H9 (cell line): ENCODE data around the gene KLHL7. TPM values are rescaled to one million over a fixed set of nuclear protein-coding genes. Genes with fewer than 3 reads are reported as not detected.

Source experiments
- DNase-seq: peaks from one replicate; pipeline ENCODE4 v3.0.0-alpha.2; 2017
- H2AFZ ChIP-seq: one replicate; pipeline ENCODE4 v1.6.1; 2013; ENCODE audit warnings: mild to moderate bottlenecking, low read length, control low read depth, moderate library complexity
- H2AK5ac ChIP-seq: 2 replicates; pipeline ENCODE4 v1.6.1; 2013; ENCODE audit warnings: low read length, control low read depth, mixed read lengths; ENCODE audit not compliant: insufficient read length
- H2BK120ac ChIP-seq: one replicate; pipeline ENCODE4 v1.6.1; 2013; ENCODE audit warnings: low read depth, mild to moderate bottlenecking, low read length, control low read depth, inconsistent platforms; ENCODE audit not compliant: poor library complexity, severe bottlenecking
- H2BK12ac ChIP-seq: 2 replicates; pipeline ENCODE4 v1.6.1; 2013; ENCODE audit warnings: low read length, control low read depth, mixed read lengths, low read depth; ENCODE audit not compliant: insufficient read length
- H2BK15ac ChIP-seq: 2 replicates; pipeline ENCODE4 v1.6.1; 2013; ENCODE audit warnings: low read depth, low read length, control low read depth
- H2BK20ac ChIP-seq: one replicate; pipeline ENCODE4 v1.6.1; 2013; ENCODE audit warnings: low read depth, mild to moderate bottlenecking, low read length, control low read depth, inconsistent platforms; ENCODE audit not compliant: poor library complexity, severe bottlenecking
- H2BK5ac ChIP-seq: 2 replicates; pipeline ENCODE4 v1.6.1; 2013; ENCODE audit warnings: low read length, control low read depth, mixed read lengths; ENCODE audit not compliant: insufficient read length
- H3K14ac ChIP-seq: 2 replicates; pipeline ENCODE4 v1.6.1; 2013; ENCODE audit warnings: low read length, control low read depth; ENCODE audit not compliant: insufficient read depth
- H3K18ac ChIP-seq: 2 replicates; pipeline ENCODE4 v1.6.1; 2013; ENCODE audit warnings: low read depth, mild to moderate bottlenecking, mixed read lengths, low read length, control low read depth; ENCODE audit not compliant: insufficient read length
- H3K23ac ChIP-seq: 2 replicates; pipeline ENCODE4 v1.6.1; 2013; ENCODE audit warnings: low read length, control low read depth, mixed read lengths, low read depth; ENCODE audit not compliant: insufficient read length
- H3K23me2 ChIP-seq: 2 replicates; pipeline ENCODE4 v1.6.1; 2013; ENCODE audit warnings: low read depth, mild to moderate bottlenecking, mixed read lengths, low read length, control low read depth; ENCODE audit not compliant: insufficient read length, poor library complexity, severe bottlenecking
- H3K27ac ChIP-seq: 2 replicates; pipeline ENCODE4 v1.5.1; 2013; ENCODE audit warnings: low read length, control low read depth, mixed read lengths, low read depth; ENCODE audit not compliant: insufficient read length
- H3K27me3 ChIP-seq: 2 replicates; pipeline ENCODE4 v1.6.1; 2013; ENCODE audit warnings: low read length, control low read depth, inconsistent platforms; ENCODE audit not compliant: insufficient read depth
- H3K4ac ChIP-seq: 2 replicates; pipeline ENCODE4 v1.6.1; 2013; ENCODE audit warnings: low read depth, mild to moderate bottlenecking, control low read depth, inconsistent platforms, low read length, moderate library complexity
- H3K4me1 ChIP-seq: 2 replicates; pipeline ENCODE4 v1.6.1; 2013; ENCODE audit warnings: low read length, control low read depth, inconsistent platforms; ENCODE audit not compliant: insufficient read depth
- H3K4me2 ChIP-seq: 2 replicates; pipeline ENCODE4 v1.6.1; 2013; ENCODE audit warnings: low read length, control low read depth, mixed read lengths; ENCODE audit not compliant: insufficient read length, insufficient read depth
- H3K56ac ChIP-seq: 2 replicates; pipeline ENCODE4 v1.6.1; 2013; ENCODE audit warnings: low read depth, mild to moderate bottlenecking, mixed read lengths, low read length, control low read depth; ENCODE audit not compliant: insufficient read length
- H3K79me1 ChIP-seq: 2 replicates; pipeline ENCODE4 v1.6.1; 2013; ENCODE audit warnings: low read depth, mild to moderate bottlenecking, moderate library complexity, low read length, control low read depth, inconsistent platforms; ENCODE audit not compliant: insufficient read depth, poor library complexity, severe bottlenecking
- H3K79me2 ChIP-seq: 2 replicates; pipeline ENCODE4 v1.6.1; 2013; ENCODE audit warnings: low read length, control low read depth, inconsistent platforms; ENCODE audit not compliant: insufficient read depth
- H3K9ac ChIP-seq: 2 replicates; pipeline ENCODE4 v1.6.1; 2013; ENCODE audit warnings: low read length, control low read depth, mixed read lengths; ENCODE audit not compliant: insufficient read length; ENCODE audit errors: extremely low read depth
- H3K9me3 ChIP-seq: one replicate; pipeline ENCODE4 v1.6.1; 2013; ENCODE audit warnings: low read depth, low read length, inconsistent platforms; ENCODE audit not compliant: control insufficient read depth
- H3T11ph ChIP-seq: one replicate; pipeline ENCODE4 v1.6.1; 2013; ENCODE audit warnings: mild to moderate bottlenecking, low read length, control low read depth, inconsistent platforms
- H4K20me1 ChIP-seq: one replicate; pipeline ENCODE4 v1.6.1; 2013; ENCODE audit not compliant: control insufficient read depth, insufficient read length, insufficient read depth
- H4K5ac ChIP-seq: 2 replicates; pipeline ENCODE4 v1.6.1; 2013; ENCODE audit warnings: low read depth, mild to moderate bottlenecking, mixed read lengths, low read length, control low read depth; ENCODE audit not compliant: insufficient read length
- H4K8ac ChIP-seq: replicated peaks from 2 replicates; pipeline ENCODE4 v1.6.1; 2013; ENCODE audit warnings: low read length, control low read depth, mixed read lengths, low read depth; ENCODE audit not compliant: insufficient read length
- H4K91ac ChIP-seq: 2 replicates; pipeline ENCODE4 v1.6.1; 2013; ENCODE audit warnings: low read depth, mild to moderate bottlenecking, moderate library complexity, mixed read lengths, low read length, control low read depth; ENCODE audit not compliant: insufficient read length
- H3K27ac Mint-ChIP-seq, 3 experiments: 2 replicates in 2 of 3; 3 replicates in 1 of 3; pipeline ENCODE4 v1.8.0; 2020 to 2021; ENCODE audit warnings: mixed read lengths in 3 of 3, mild to moderate bottlenecking in 1 of 3, moderate library complexity in 1 of 3
- H3K27me3 Mint-ChIP-seq: 2 replicates; pipeline ENCODE4 v1.8.0; 2021; ENCODE audit warnings: low read depth, mild to moderate bottlenecking, moderate library complexity, mixed read lengths
- H3K36me3 Mint-ChIP-seq, 3 experiments: 2 replicates in 2 of 3; 3 replicates in 1 of 3; pipeline ENCODE4 v1.8.0; 2020 to 2021; ENCODE audit warnings: low read depth in 3 of 3, mixed read lengths in 3 of 3; ENCODE audit not compliant: insufficient read depth in 1 of 3
- H3K4me1 Mint-ChIP-seq, 2 experiments: 2 replicates each; pipeline ENCODE4 v1.8.0; 2020; ENCODE audit warnings: mixed read lengths in 2 of 2
- H3K4me3 Mint-ChIP-seq, 2 experiments: 2 replicates in 1 of 2; 3 replicates in 1 of 2; pipeline ENCODE4 v1.8.0; 2020 to 2021; ENCODE audit warnings: mild to moderate bottlenecking in 2 of 2, mixed read lengths in 2 of 2, moderate library complexity in 1 of 2
- H3K9me3 Mint-ChIP-seq, 2 experiments: 2 replicates in 1 of 2; 3 replicates in 1 of 2; pipeline ENCODE4 v1.8.0; 2020; ENCODE audit warnings: mild to moderate bottlenecking in 2 of 2, mixed read lengths in 2 of 2, moderate library complexity in 1 of 2
- CTCF ChIP-seq: fragments of 200-600 bp; sonication (generic); conservative IDR thresholded peaks from 3 replicates; pipeline ENCODE4 v1.8.0; 2021; ENCODE audit warnings: antibody characterized with exemption, mild to moderate bottlenecking
- WGBS: extraction: QIAGEN DNeasy Blood & Tissue Kit; methylation state at CpG from one replicate; pipeline ENCODE4 v1.1.7; 2013; ENCODE audit warnings: missing lambda C conversion rate, low lambda C conversion rate, mixed read lengths; ENCODE audit not compliant: insufficient read length; ENCODE audit errors: extremely low coverage; 5-methylcytosine and 5-hydroxymethylcytosine counted together
- total RNA-seq: library from RNA; stranded (reverse); gene quantifications from 2 replicates; pipeline ENCODE4 v1.2.1, GENCODE V29; 2021

The KLHL7 gene
- total RNA-seq, 1 experiment from 2014 or later = 56.7 TPM

GRCh38 chr7:23115991-23116390 lies 10.4 kb downstream of the KLHL7 start:
- H3K56ac ChIP-seq = no peak overlapping the region
- H3K27ac ChIP-seq = peak overlapping the region; percentile 94
- no peak overlapping the region for H3K23ac ChIP-seq
- Mint-ChIP-seq H3K27ac (peak overlapping the region; percentile 60 to 99 (median 78)), H3K4me1 (peaks cover 72 to 75% of the 10 kb centered on the region in 2 experiments), H3K9me3 (no peaks in the 10 kb centered on the region), H3K27me3 (no peaks in the 10 kb centered on the region), H3K4me3 (peak overlapping the region; percentile 5 to 56; a peak in 4 of 5 replicates), H3K36me3 (peaks cover 7 to 15% (median 11%) of the 10 kb centered on the region in 3 experiments; a peak in 6 of 7 replicates)
- H3K4ac ChIP-seq = no peak overlapping the region
- WGBS = no CpG with 5 or more reads among the region's 2 CpGs
- H2BK5ac ChIP-seq = no peak overlapping the region
- no peaks in the 10 kb centered on the region for H3K9me3 ChIP-seq
- H2AFZ ChIP-seq = no peak overlapping the region
- H4K8ac ChIP-seq = no peak overlapping the region
- no peaks in the 10 kb centered on the region for H3K23me2 ChIP-seq
- no peak overlapping the region for H2BK120ac ChIP-seq
- H3T11ph ChIP-seq = no peak overlapping the region
- H4K5ac ChIP-seq = no peak overlapping the region
- no peak overlapping the region for H4K91ac ChIP-seq
- peak; percentile 59 for DNase-seq
- peaks cover 23% of the 10 kb centered on the region for H3K4me1 ChIP-seq
- H3K9ac ChIP-seq = no peak overlapping the region
- no peak overlapping the region for H3K18ac ChIP-seq
- H2AK5ac ChIP-seq = no peak overlapping the region
- TF ChIP-seq CTCF = no peak
- H3K4me2 ChIP-seq = peak overlapping the region; percentile 32
- peaks cover 6% of the 10 kb centered on the region for H3K79me1 ChIP-seq
- H3K14ac ChIP-seq = no peak overlapping the region
- H2BK12ac ChIP-seq = peak overlapping the region; percentile 19
- no peak overlapping the region for H2BK20ac ChIP-seq
- H3K27me3 ChIP-seq = no peaks in the 10 kb centered on the region
- H2BK15ac ChIP-seq = no peak overlapping the region
- H3K79me2 ChIP-seq = peaks cover 30% of the 10 kb centered on the region; the same call in 1 of the 2 replicates
- H4K20me1 ChIP-seq = no peaks in the 10 kb centered on the region
